Limb (tissue), 2 donors: ENCODE measurements around the gene TXN2.
"Not testable (repeated sequence)": the region's sequence is repeated elsewhere in the genome, so short reads cannot be mapped to it uniquely, and the experiment has no call there.

Experiments
- DNase-seq, 2 donors: peaks; one replicate each; pipeline ENCODE4 v3.0.0-alpha.2; 2016; ENCODE audit errors: extremely low spot score in 2 of 2

TXN2 gene

DNA sequence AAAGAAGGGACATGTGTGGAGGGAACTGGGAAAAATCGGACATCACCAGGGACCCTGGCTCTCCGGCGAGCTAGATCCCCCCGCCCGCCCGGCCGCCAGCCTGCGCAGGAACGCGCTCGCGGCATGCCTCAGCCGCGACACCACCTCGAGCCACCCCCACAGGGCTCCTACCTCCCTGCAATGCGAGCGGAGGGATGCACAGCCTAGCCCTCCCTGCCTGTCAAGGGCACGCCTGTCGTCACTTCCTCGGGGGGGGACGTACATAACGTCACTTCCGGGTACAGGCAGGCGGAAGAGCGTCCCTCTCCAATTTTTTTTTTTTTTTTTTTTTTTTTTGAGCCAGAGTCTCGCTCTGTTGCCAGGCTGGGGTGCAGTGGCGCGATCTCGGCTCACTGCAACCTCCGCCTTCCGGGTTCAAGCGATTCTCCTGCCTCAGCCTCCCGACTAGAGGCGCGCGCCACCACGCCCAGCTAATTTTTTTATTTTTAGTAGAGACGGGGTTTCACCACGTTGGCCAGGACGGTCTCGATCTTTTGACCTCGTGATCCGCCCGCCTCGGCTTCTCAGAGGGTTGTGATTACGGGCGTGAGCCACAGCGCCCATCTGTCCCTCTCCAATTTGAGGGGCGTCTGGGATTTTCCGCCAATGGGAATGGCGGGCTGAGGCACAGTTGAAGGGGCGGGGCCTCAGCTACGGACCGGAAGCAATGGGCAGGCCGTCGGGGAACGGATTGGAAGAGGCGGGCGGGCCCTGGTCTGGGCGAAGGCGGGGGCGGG lies at the start of gene TXN2:
TXN2 (minus strand) TSS at position 248 of the 776 bp plus-strand sequence. CDS start 803 bp downstream, outside the sequence.
- DNase-seq, result peak; percentile 97 to 98

DNA sequence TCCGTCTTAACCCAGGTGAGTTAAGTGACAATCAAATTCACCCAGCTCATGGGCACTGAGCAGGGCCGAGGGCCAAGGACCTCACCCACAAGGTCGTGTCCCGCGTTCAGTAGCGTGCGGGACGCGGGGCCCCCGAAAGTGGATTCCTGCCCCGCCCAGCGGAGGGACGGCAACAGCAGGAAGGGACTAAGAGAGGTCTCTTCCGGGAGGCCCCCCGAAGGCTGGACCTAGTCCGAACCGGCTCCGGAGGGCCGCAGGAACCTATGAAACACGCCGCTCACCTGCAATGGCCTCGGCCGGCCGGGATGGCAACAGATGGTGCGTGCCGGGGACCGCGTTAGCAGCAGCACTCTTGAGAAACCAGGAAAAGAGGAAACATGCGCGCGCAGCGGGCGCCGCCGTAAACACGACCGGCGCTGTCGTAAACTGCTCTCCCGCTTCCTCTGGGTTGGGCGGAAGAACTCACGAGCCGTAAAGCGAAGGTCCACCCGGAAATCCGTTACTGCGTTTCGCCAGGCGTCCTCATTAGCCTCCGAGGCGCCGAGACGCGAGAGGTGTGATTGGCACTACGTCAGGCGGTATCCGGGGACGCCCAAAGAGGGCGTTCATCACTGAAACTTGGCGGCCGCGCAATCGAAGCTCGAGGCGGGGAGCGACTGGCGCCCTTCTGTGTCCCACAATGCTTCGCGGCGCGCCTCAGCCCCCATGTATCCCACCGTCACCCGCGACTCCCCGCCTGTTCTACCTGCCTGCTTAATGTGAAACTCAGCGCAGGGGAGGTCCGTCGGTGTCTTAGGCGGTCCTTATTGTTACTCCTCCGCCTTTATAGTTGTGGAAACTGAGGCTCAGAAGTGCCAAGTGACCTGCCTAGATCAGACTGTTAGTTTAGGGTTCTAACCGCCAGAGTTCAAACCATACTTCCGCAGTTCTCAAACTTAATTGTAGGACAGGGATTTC lies 47.6 kb upstream of the TXN2 start, which contains the start of gene EIF3D:
EIF3D (minus strand) TSS at position 372 of the 957 bp plus-strand sequence. CDS start 3,045 bp downstream, outside the sequence.
- peak; percentile 97 to 99 for DNase-seq

- no peak for DNase-seq
Observed at GRCh38 chr22:36528341-36528740, 46.9 kb upstream of the TXN2 start.

DNA sequence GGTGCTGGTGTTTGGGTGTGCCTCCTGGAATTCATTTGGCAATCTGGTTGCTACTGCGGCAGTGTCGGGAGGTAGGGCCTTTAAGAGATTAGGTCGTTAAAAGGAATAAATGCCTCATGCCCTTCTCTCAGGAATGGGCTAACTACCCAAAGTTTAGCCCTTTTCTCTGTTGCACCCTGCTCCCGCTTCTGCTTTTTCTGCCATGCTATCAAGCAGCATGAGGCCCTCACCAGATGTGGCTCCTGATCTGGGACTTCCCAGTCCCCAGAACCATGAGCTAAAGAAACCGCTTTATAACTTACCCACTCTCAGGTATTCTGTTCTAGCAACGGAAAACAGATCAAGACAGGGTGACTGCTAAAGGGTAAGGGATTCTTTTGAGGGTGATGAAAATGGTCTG lies 41.2 kb upstream of the TXN2 start:
- no peak for DNase-seq

GRCh38 chr22:36520423-36520822 lies 39.0 kb upstream of the TXN2 start:
- no peak for DNase-seq

GRCh38 chr22:36519906-36520305 lies 38.5 kb upstream of the TXN2 start:
- not testable (repeated sequence) for DNase-seq

DNA sequence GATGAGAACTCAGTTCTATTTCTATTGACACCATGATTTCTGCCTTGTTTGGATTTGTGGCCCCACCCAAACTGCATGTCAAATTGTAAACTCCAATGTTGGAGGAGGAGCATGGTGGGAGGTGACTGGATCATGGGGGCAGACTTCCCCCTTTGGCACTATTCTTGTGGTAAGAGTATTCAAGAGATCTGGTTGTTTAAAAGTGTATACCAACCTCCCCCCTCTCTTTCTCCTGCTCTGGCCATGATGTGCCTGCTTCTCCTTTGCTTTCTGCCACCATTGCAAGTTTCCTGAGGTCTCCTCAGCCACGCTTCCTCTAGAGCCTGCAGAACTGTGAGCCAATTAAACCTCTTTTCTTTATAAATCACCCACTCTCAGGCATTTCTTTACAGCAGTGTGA lies 33.3 kb upstream of the TXN2 start:
- no peak for DNase-seq

GRCh38 chr22:36512991-36513390 lies 31.6 kb upstream of the TXN2 start:
- no peak for DNase-seq

DNA sequence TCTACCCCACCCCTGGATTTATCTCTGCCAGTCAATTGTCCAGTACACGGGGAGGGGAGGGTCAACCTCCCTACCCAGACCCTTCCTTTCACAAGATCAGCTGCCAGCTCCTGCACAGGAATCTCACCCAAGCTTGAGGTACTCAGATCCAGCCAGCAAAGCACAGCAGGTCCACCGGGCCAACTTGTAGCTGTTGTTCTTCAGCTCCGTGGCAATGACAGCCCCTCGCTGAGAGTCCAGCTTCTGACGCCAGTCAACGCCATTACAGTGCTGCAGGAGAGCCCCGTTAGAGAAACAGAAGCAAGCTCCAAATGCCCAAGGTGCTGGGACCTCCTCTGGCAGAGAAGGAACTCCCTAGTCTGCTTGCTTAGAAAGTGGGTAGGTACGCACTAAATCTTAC lies 30.9 kb upstream of the TXN2 start:
- DNase-seq, result no peak

GRCh38 chr22:36510966-36511881 lies 29.8 kb upstream of the TXN2 start:
- DNase-seq, result peak; percentile 27 to 60

- no peak for DNase-seq
Observed at GRCh38 chr22:36510384-36510783, 28.9 kb upstream of the TXN2 start.

GRCh38 chr22:36507518-36508010 lies 26.1 kb upstream of the TXN2 start:
- DNase-seq, result no peak

DNA sequence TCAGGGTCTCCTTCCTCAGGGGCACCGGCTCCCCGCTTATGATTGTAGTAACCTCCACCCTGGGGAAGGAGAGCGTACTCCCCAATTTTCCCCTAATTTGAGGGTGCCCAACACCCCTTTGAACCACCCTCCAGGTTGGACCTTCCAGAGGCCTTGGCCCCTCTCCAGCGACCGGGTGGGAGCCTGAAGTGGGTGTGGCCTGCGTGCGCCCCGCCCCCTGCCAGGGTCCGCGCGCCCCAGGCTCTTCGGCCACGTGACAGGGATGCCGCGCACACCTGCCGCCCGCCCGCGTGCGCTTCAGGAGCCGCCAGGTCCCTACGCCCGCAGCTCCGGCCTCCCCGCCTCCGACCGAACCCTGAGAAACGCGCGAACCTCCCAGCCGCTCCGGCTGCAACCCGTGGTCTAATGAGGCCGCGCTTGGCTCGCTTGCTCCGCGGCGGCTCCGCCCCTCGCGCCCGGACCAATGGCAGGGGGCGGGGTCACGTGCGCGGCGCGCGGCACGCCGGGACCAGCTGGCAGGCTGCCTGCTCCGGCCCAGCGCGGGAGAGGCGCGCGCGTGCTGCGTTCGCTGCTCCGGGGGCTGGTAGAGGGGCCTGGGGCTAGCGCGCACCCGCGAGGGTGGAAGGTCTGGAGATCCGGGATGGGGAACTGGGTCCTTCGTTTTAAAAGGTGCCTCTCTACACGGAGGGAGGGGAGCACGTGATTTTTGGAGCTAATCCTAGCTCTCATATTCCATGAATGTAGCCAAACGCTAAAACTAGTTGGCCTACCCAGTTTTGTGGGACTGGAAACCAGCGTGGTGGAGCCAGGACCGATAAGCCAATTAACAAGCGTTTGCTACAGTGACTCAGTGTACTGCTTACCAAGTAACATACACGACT lies 25.4 kb upstream of the TXN2 start, which contains the start of gene FOXRED2:
FOXRED2 (minus strand) TSS at position 404 of the 881 bp plus-strand sequence. CDS start 618 bp downstream, outside the sequence.
- DNase-seq, result peak; percentile 90 to 95

DNA sequence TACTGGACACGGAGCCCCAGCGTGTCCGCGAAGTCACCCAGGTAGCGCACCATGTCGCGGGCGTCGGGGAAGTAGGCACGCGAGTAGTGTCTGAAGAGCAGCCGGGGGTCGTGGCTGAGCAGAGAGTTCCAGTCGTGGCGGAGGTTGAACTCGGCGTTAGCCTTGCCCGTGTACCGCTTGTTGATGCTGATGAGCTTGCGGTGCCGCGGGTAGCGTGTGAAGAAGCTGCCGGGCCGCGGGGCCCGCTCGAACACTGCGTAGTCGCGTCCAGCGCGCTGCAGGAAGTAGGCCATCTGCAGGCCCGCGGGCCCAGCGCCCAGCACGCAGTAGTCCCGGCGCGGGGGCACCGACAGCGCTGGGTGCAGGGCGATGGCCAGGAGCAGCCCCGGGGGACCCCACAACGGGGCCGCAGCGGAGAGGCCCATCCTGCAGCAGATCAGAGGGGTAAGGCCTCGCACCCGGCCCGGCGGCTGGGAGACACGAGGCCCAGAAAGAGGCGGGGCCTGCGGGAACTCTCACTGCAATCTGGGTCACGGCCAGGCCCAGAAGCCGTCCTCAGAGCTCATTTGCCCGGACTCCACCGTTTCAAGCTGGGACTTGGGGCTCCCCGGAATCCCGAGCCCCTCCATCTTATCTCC lies 24.7 kb upstream of the TXN2 start:
- DNase-seq, result peak in 1 of 2 donors; percentile 47

DNA sequence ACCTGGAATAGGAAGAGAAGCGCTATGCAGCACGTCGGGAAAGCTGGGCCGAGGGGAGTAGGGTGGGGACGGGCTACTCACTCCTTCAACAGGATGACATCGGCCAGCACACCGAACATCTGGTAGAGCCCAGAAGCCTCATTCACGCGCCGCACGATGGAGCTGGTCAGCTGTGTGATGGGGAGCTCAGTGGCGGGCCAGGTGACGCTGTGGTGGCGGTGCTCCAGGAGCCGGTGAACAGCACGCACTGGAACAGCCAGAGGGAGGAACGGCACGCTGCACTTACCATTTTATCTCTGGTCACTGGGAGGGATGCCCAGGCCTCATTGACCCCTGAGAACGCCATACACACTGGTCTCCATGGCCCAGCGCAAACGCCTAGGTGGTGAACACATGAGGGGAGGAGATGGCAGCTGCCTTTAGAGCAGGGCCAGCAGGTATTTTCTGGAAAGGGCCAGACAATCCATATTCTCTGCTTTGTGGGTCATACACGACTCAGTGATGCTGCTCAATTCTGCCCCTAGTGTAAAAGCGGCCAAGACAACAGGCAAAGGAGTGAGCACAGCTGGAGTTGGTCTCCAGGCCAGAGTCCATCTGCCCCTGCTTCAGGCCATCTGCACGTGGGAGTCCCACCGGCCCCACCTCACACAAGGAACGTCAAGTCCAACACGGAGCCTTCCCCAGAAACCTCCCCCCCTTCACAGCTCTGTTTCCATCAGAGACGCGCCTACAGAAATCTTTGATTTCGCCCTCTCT lies 16.6 kb upstream of the TXN2 start:
- DNase-seq, result no peak

DNA sequence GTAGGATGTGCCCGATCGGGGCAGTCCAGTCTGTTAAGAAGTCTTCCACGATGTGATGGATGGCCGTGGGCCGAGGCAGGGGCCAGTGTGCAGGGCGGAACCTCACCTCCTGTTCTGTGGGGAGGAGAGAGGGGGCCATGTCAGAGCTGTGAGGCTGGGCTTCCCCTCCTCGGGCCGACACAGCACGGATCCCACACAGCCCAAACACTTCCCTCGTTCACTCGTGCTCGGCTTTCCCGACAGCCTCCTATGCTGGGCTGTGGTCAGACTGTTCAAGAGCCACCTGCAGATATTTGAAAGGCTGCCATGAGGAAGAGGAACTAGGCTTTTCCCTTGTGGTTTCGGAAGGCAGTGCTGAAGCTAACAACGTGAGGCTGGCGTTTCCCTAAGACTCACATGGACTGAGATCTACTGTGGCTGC lies 12.3 kb upstream of the TXN2 start:
- no peak for DNase-seq

DNA sequence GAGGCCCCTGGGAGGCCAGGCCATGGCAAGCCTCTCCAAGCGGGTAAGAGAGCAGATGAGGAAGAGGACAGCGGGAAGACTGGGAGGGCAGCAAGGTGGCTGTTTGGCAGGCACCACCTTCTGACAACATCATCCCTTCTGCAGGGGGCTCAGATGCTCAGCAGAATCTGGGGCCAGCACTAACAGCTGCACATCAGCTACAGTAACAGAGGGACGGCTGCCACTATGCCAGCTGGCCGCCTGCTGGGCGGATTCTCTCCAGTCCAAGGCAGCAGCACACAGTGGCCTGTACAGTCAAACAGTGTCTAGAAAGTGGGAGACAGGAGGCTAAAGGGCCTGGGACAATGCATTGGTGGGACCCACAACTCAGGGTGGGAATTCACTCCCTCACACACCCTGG lies 10.7 kb upstream of the TXN2 start:
- DNase-seq, result peak in 1 of 2 donors; percentile 43

- no peak for DNase-seq
Observed at GRCh38 chr22:36491155-36491554, 9.7 kb upstream of the TXN2 start.
